H9 (cell line): ENCODE measurements around the gene AATF. TPM values are rescaled to one million over a fixed set of nuclear protein-coding genes. Genes with fewer than 3 reads are reported as not detected.

Source experiments
- DNase-seq: peaks from one replicate; pipeline ENCODE4 v3.0.0-alpha.2; 2017
- H2AFZ ChIP-seq: one replicate; pipeline ENCODE4 v1.6.1; 2013; ENCODE audit warnings: mild to moderate bottlenecking, low read length, control low read depth, moderate library complexity
- H2AK5ac ChIP-seq: 2 replicates; pipeline ENCODE4 v1.6.1; 2013; ENCODE audit warnings: low read length, control low read depth, mixed read lengths; ENCODE audit not compliant: insufficient read length
- H2BK120ac ChIP-seq: one replicate; pipeline ENCODE4 v1.6.1; 2013; ENCODE audit warnings: low read depth, mild to moderate bottlenecking, low read length, control low read depth, inconsistent platforms; ENCODE audit not compliant: poor library complexity, severe bottlenecking
- H2BK12ac ChIP-seq: 2 replicates; pipeline ENCODE4 v1.6.1; 2013; ENCODE audit warnings: low read length, control low read depth, mixed read lengths, low read depth; ENCODE audit not compliant: insufficient read length
- H2BK15ac ChIP-seq: 2 replicates; pipeline ENCODE4 v1.6.1; 2013; ENCODE audit warnings: low read depth, low read length, control low read depth
- H2BK20ac ChIP-seq: one replicate; pipeline ENCODE4 v1.6.1; 2013; ENCODE audit warnings: low read depth, mild to moderate bottlenecking, low read length, control low read depth, inconsistent platforms; ENCODE audit not compliant: poor library complexity, severe bottlenecking
- H2BK5ac ChIP-seq: 2 replicates; pipeline ENCODE4 v1.6.1; 2013; ENCODE audit warnings: low read length, control low read depth, mixed read lengths; ENCODE audit not compliant: insufficient read length
- H3K14ac ChIP-seq: 2 replicates; pipeline ENCODE4 v1.6.1; 2013; ENCODE audit warnings: low read length, control low read depth; ENCODE audit not compliant: insufficient read depth
- H3K18ac ChIP-seq: 2 replicates; pipeline ENCODE4 v1.6.1; 2013; ENCODE audit warnings: low read depth, mild to moderate bottlenecking, mixed read lengths, low read length, control low read depth; ENCODE audit not compliant: insufficient read length
- H3K23ac ChIP-seq: 2 replicates; pipeline ENCODE4 v1.6.1; 2013; ENCODE audit warnings: low read length, control low read depth, mixed read lengths, low read depth; ENCODE audit not compliant: insufficient read length
- H3K23me2 ChIP-seq: 2 replicates; pipeline ENCODE4 v1.6.1; 2013; ENCODE audit warnings: low read depth, mild to moderate bottlenecking, mixed read lengths, low read length, control low read depth; ENCODE audit not compliant: insufficient read length, poor library complexity, severe bottlenecking
- H3K27ac ChIP-seq: 2 replicates; pipeline ENCODE4 v1.5.1; 2013; ENCODE audit warnings: low read length, control low read depth, mixed read lengths, low read depth; ENCODE audit not compliant: insufficient read length
- H3K27me3 ChIP-seq: 2 replicates; pipeline ENCODE4 v1.6.1; 2013; ENCODE audit warnings: low read length, control low read depth, inconsistent platforms; ENCODE audit not compliant: insufficient read depth
- H3K4ac ChIP-seq: 2 replicates; pipeline ENCODE4 v1.6.1; 2013; ENCODE audit warnings: low read depth, mild to moderate bottlenecking, control low read depth, inconsistent platforms, low read length, moderate library complexity
- H3K4me1 ChIP-seq: 2 replicates; pipeline ENCODE4 v1.6.1; 2013; ENCODE audit warnings: low read length, control low read depth, inconsistent platforms; ENCODE audit not compliant: insufficient read depth
- H3K4me2 ChIP-seq: 2 replicates; pipeline ENCODE4 v1.6.1; 2013; ENCODE audit warnings: low read length, control low read depth, mixed read lengths; ENCODE audit not compliant: insufficient read length, insufficient read depth
- H3K56ac ChIP-seq: 2 replicates; pipeline ENCODE4 v1.6.1; 2013; ENCODE audit warnings: low read depth, mild to moderate bottlenecking, mixed read lengths, low read length, control low read depth; ENCODE audit not compliant: insufficient read length
- H3K79me1 ChIP-seq: 2 replicates; pipeline ENCODE4 v1.6.1; 2013; ENCODE audit warnings: low read depth, mild to moderate bottlenecking, moderate library complexity, low read length, control low read depth, inconsistent platforms; ENCODE audit not compliant: insufficient read depth, poor library complexity, severe bottlenecking
- H3K79me2 ChIP-seq: 2 replicates; pipeline ENCODE4 v1.6.1; 2013; ENCODE audit warnings: low read length, control low read depth, inconsistent platforms; ENCODE audit not compliant: insufficient read depth
- H3K9ac ChIP-seq: 2 replicates; pipeline ENCODE4 v1.6.1; 2013; ENCODE audit warnings: low read length, control low read depth, mixed read lengths; ENCODE audit not compliant: insufficient read length; ENCODE audit errors: extremely low read depth
- H3K9me3 ChIP-seq: one replicate; pipeline ENCODE4 v1.6.1; 2013; ENCODE audit warnings: low read depth, low read length, inconsistent platforms; ENCODE audit not compliant: control insufficient read depth
- H3T11ph ChIP-seq: one replicate; pipeline ENCODE4 v1.6.1; 2013; ENCODE audit warnings: mild to moderate bottlenecking, low read length, control low read depth, inconsistent platforms
- H4K20me1 ChIP-seq: one replicate; pipeline ENCODE4 v1.6.1; 2013; ENCODE audit not compliant: control insufficient read depth, insufficient read length, insufficient read depth
- H4K5ac ChIP-seq: 2 replicates; pipeline ENCODE4 v1.6.1; 2013; ENCODE audit warnings: low read depth, mild to moderate bottlenecking, mixed read lengths, low read length, control low read depth; ENCODE audit not compliant: insufficient read length
- H4K8ac ChIP-seq: replicated peaks from 2 replicates; pipeline ENCODE4 v1.6.1; 2013; ENCODE audit warnings: low read length, control low read depth, mixed read lengths, low read depth; ENCODE audit not compliant: insufficient read length
- H4K91ac ChIP-seq: 2 replicates; pipeline ENCODE4 v1.6.1; 2013; ENCODE audit warnings: low read depth, mild to moderate bottlenecking, moderate library complexity, mixed read lengths, low read length, control low read depth; ENCODE audit not compliant: insufficient read length
- H3K27ac Mint-ChIP-seq, 3 experiments: 2 replicates in 2 of 3; 3 replicates in 1 of 3; pipeline ENCODE4 v1.8.0; 2020 to 2021; ENCODE audit warnings: mixed read lengths in 3 of 3, mild to moderate bottlenecking in 1 of 3, moderate library complexity in 1 of 3
- H3K27me3 Mint-ChIP-seq: 2 replicates; pipeline ENCODE4 v1.8.0; 2021; ENCODE audit warnings: low read depth, mild to moderate bottlenecking, moderate library complexity, mixed read lengths
- H3K36me3 Mint-ChIP-seq, 3 experiments: 2 replicates in 2 of 3; 3 replicates in 1 of 3; pipeline ENCODE4 v1.8.0; 2020 to 2021; ENCODE audit warnings: low read depth in 3 of 3, mixed read lengths in 3 of 3; ENCODE audit not compliant: insufficient read depth in 1 of 3
- H3K4me1 Mint-ChIP-seq, 2 experiments: 2 replicates each; pipeline ENCODE4 v1.8.0; 2020; ENCODE audit warnings: mixed read lengths in 2 of 2
- H3K4me3 Mint-ChIP-seq, 2 experiments: 2 replicates in 1 of 2; 3 replicates in 1 of 2; pipeline ENCODE4 v1.8.0; 2020 to 2021; ENCODE audit warnings: mild to moderate bottlenecking in 2 of 2, mixed read lengths in 2 of 2, moderate library complexity in 1 of 2
- H3K9me3 Mint-ChIP-seq, 2 experiments: 2 replicates in 1 of 2; 3 replicates in 1 of 2; pipeline ENCODE4 v1.8.0; 2020; ENCODE audit warnings: mild to moderate bottlenecking in 2 of 2, mixed read lengths in 2 of 2, moderate library complexity in 1 of 2
- WGBS: extraction: QIAGEN DNeasy Blood & Tissue Kit; methylation state at CpG from one replicate; pipeline ENCODE4 v1.1.7; 2013; ENCODE audit warnings: missing lambda C conversion rate, low lambda C conversion rate, mixed read lengths; ENCODE audit not compliant: insufficient read length; ENCODE audit errors: extremely low coverage; 5-methylcytosine and 5-hydroxymethylcytosine counted together
- total RNA-seq: library from RNA; stranded (reverse); gene quantifications from 2 replicates; pipeline ENCODE4 v1.2.1, GENCODE V29; 2021
- TF ChIP-seq, protein P1 (sequence below): fragments of 200-600 bp; sonication (generic); conservative IDR thresholded peaks from 3 replicates; pipeline ENCODE4 v1.8.0; 2021; ENCODE audit warnings: antibody characterized with exemption, mild to moderate bottlenecking

The AATF gene
- total RNA-seq, 1 experiment from 2014 or later: 69.6 TPM

DNA sequence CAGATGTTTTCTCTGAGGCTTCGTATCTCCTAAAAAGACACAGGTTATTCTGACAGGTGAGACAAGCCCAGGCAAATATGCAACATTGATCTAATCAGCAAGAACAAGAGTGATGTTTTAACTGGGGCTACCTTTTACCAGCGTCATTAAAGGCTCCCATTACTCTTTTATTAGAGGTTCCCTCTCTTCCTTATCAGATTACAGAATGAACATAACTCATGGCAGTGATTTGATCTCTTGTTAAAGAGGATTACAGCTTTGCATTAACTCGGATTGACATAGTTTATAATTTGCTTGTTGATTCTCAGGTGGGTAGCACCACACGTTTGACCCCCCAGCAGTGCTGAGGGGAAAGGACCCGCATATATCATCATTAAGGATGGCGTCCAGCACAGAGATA, 90.5 kb downstream of the AATF start:
- Histone ChIP-seq H3K79me1 (no peaks in the 10 kb centered on the region), H2BK12ac (no peak overlapping the region), H3K4me2 (no peak overlapping the region), H3K79me2 (no peaks in the 10 kb centered on the region), H3K4ac (no peak overlapping the region), H2BK20ac (no peak overlapping the region), H4K8ac (no peak overlapping the region), H4K20me1 (peaks cover 3% of the 10 kb centered on the region), H4K91ac (no peak overlapping the region), H3K4me1 (0 out of 2 replicates have a peak, but pooled peaks cover 2% of the 10 kb centered on the region), H3K9ac (no peak overlapping the region), H3K14ac (no peak overlapping the region), H3K27me3 (no peaks in the 10 kb centered on the region), H2BK5ac (no peak overlapping the region), H3K18ac (no peak overlapping the region), H3K23ac (no peak overlapping the region), H2AK5ac (no peak overlapping the region), H3T11ph (no peak overlapping the region), H3K23me2 (no peaks in the 10 kb centered on the region), H3K27ac (no peak overlapping the region), H3K56ac (no peak overlapping the region), H2BK15ac (no peak overlapping the region), H2AFZ (no peak overlapping the region), H2BK120ac (no peak overlapping the region), H3K9me3 (no peaks in the 10 kb centered on the region), H4K5ac (no peak overlapping the region)
- Mint-ChIP-seq H3K4me1 (peaks cover 15 to 17% of the 10 kb centered on the region in 2 experiments), H3K36me3 (peaks cover 10 to 19% (median 10%) of the 10 kb centered on the region in 3 experiments), H3K27me3 (no peaks in the 10 kb centered on the region), H3K9me3 (no peaks in the 10 kb centered on the region), H3K4me3 (no peak overlapping the region), H3K27ac (peak overlapping the region in 2 of 3 experiments; percentile 60 to 87; a peak in 2 of 7 replicates)
- DNase-seq: no peak
- no CpG with 5 or more reads among the region's 6 CpGs for WGBS
- TF ChIP-seq, protein P1, sequence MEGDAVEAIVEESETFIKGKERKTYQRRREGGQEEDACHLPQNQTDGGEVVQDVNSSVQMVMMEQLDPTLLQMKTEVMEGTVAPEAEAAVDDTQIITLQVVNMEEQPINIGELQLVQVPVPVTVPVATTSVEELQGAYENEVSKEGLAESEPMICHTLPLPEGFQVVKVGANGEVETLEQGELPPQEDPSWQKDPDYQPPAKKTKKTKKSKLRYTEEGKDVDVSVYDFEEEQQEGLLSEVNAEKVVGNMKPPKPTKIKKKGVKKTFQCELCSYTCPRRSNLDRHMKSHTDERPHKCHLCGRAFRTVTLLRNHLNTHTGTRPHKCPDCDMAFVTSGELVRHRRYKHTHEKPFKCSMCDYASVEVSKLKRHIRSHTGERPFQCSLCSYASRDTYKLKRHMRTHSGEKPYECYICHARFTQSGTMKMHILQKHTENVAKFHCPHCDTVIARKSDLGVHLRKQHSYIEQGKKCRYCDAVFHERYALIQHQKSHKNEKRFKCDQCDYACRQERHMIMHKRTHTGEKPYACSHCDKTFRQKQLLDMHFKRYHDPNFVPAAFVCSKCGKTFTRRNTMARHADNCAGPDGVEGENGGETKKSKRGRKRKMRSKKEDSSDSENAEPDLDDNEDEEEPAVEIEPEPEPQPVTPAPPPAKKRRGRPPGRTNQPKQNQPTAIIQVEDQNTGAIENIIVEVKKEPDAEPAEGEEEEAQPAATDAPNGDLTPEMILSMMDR: no peak
